ENCODE data around the gene OSBPL10.
"Not testable (repeated sequence)": the region's sequence is repeated elsewhere in the genome, so short reads cannot be mapped to it uniquely, and the experiment has no call there.

OSBPL10 gene

DNA sequence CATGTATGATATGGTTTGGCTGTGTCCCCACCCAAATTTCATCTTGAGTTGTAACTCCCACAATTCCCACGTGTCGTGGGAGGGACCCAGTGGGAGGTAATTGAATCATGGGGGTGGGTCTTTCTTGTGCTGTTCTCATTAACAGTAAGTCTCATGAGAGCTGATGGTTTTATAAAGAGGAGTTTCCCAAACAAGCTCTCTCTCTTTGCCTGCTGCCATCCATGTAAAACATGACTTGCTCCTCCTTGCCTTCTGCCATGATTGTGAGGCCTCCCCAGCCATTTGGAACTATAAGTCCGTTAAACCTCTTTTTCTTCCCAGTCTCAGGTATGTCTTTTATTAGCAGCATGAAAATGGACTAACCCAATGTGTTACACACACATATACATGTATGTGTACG is 291.5 kb downstream of the OSBPL10 start:
- DNase-seq, result not testable (repeated sequence)

DNA sequence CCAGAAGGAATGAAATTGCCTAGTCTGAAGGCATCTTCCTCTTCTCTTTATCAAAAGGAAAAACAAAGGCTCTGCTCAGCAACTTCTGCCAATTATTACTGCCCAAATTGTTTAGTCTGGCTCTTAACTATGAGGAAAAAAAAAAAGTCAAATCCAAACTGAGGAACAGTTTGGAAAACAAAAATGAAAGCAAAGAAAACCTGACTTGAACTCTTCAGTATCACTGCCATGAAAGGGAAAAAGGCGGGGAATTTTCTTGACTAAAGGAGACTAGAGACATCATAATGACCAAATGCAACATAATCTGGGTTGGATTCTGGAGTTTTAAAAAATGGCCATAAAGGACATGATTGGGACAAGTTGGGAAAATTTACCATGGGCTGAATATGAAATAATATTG is 292.1 kb downstream of the OSBPL10 start:
- no peak for DNase-seq

DNA sequence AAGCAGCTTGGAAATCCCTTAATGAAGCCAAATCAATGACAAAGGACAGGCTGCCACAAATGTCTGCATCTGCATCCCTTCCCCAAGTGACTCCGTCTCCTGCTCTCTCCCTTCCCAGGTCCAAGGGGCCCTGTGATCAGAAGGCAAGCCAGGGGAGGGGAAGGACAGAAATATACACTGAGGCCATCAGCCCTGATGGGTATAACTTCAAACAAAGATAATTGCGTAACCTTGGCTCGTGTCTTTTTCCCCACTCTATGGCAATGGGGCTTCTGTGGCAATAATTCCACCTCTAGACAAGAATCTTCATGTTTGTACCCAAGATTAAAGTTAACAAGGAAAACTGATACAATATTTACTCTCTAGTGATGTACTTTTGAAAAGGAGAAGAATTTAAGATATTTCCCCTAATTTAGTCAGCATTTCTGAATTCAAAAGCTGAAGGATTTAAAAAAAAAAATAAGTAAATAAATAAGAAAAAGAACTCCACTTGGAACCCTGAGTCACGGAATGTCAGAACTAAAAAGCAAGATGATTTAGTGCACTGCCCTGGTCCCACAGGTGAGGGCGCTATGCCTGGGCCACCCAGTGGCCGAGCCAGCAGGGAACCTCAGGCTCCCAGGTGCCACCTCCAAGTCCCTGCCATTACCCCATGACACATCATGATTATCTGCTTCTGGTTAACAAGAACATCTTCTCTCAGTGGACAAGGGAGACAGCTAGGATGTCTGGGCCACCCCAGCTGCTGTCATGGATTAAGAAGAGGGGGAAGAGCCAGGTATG is 293.9 kb downstream of the OSBPL10 start:
- DNase-seq, result no peak

DNA sequence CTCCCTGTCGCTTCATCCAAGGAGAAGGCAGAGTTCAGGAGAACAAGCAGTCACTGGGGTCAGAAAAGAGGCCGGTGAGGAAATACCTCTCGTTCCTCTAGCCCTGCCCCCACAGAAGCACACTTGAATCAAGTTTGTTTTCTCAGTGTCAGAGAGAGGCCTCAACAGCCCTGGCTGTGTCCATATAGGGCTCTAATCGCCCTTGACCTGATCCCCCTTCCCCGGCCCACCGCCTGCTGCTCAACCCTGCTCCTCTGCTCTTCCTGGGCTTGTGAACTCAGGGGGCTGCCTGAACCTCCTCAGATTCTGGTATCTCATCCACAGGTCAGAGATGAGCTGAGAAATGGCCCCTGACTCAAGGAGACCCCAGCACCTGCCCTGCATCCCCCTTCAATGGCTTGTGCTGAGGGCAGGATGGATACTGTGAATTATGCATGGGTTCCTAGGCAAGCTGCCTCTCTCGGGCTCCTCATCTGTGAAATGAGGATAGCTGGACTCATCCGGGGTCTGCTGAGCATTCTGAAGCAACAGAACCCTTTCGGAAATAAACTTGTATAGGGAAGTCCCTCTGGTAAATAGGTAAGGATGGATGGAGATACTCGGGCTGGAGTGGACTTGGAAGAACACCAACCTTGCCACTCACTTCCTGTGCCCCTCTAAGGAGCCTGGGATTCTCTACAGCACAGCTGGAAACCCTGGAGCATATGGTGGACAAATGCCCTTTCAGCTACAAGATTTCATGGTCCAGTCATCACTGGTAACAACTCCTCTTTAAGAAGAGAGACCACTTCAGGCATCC is 300.8 kb downstream of the OSBPL10 start:
- DNase-seq, result no peak

DNA sequence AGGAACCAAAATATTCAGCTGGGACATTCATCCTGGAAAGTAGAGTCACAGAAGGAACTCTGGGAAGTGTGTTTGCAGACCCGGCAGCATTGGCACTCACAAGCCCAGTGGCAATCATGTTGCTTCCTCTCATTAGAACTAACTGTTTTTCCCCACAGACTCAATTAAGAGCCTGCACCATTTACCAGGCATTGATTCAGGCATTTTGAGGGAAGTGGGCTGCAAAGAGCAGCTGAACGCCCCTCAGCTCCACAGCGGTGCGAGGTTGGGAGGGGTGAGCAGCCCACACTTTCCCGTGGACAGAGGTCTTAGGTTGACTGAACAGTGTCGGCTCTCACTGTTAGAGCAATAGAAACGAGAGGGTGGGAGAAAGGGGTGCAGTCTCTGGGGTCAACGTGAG is 304.5 kb downstream of the OSBPL10 start:
- no peak for DNase-seq

DNA sequence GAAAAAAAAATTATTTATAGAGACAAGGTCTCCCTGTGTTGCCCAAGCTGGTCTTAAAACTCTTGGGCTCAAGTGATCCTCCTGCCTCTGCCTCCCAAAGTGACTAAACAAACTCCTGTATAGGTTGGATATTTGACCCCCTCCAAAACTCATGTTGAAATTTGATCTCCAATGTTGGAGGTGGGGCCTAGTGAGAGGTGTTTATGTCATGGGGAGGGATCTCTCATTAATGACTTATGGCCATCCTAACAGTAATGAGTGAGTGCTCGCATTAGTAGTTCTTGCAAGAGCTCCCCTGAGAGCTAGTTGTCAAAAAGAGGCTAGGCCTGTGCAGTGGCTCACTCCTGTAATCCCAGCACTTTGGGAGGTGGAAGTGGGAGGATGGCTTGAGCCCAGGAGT is 307.1 kb downstream of the OSBPL10 start:
- no peak for DNase-seq

DNA sequence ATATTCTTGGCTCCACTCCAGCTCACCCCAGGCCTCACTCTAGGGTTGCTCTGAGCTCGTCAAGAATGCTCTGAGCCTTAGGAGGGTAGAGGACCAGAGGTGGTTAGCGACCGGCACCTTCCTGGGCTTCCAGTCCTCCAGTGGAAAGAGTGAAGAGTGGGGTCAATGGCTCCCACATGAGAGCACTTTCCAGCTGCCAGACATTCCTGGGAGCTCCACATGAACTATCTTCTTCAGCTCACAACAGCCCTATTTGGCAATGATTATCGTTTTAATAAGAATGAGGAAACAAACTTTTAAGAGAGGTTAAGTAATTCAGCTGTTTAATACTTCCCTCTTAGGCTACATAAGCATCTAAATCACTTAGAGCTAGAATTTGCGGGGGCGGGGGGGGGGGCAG is 309.1 kb downstream of the OSBPL10 start:
- no peak for DNase-seq

DNA sequence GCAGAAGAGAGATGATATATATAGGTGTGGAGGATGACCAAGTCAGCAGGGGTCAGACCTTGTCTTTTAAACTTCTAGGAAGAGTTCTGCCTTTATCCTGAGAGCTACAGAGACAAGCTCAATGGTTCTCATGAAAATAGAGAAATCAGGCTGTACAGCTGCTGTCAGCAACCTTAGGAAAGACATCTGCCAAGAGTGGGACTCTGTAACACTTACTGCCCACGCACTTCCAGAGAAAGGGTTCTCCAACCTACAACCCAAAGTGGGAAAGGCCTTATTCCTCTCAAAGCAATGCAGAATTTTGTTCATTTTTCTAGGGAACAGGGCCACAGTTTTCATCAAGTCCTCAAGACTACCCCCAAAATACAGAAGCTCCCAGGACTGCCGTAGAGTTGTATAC is 309.6 kb downstream of the OSBPL10 start:
- no peak for DNase-seq

DNA sequence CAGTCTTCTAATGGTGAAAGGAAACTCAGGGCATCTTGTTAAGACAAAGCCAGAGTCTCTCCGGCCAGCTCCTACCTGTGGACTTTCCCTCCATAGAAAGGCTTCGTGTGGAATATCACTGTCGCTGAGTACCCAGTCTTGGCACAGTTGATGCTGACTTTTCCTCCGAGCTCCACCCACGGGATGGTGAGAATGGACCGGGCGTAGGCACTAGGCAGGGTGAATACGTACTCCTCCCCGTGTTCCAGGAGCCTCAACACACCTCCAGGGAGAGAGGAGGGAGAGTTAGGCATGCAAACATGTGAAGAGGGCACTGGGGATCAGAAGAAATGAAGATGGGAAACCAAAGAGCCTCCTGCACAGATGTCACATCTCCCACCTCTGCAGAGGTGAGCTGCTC is 310.3 kb downstream of the OSBPL10 start:
- DNase-seq, result no peak

DNA sequence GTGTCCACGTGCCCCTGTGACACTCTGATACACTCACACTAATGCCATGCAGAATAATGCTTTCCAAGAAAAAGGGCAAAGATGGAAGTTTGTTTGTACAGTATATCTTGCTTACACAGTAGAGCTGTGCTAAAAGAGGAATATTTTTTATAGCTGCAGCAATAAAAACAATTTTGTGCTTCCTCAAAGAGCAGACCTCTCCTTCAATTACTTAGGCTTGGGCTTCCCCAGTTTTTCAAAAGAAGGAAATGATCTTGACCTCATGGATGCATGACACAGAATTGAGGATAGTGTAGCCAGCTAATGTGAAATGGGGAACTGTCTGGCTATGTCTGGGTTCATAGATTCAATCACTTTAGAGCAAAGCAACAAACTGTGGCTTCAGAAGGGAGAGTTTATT is 310.9 kb downstream of the OSBPL10 start:
- no peak for DNase-seq

DNA sequence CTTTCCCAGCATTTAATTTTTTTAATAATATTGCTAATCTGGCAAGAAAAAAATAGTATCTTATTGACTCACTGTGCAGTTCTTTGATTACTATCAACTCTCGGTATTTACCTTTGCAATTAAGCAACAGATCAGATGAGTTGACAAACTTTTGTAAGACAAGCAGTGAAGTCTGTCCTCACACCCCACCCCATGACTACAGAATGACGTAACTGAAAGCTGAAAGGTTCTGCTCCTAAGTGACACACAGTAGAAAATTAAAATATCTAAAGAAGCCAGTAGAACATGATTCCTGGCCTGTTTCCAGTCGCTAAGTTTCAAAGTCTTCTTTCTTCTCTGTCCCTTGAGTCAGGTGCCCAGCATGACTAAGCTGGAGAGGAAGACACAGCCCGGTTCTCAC is 312.8 kb downstream of the OSBPL10 start:
- DNase-seq, result no peak

DNA sequence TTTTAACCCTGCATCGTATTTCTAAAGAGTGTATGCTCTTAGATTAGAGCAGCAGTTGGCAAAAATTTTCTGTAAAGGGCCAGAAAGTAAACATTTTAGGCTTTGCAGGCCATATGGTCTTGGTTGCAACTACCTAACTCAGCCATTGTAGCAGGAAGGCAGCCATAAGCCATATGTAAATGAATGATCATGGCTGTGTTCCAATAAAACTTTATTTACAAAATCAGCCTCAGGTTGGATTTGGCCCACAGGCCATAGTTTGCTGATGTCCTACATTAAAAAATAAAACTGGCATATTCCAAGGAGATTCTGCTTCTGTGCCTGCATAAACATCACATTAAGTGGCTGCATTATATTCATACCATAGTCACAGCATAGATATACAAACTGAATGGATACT is 313.5 kb downstream of the OSBPL10 start:
- no peak for DNase-seq

DNA sequence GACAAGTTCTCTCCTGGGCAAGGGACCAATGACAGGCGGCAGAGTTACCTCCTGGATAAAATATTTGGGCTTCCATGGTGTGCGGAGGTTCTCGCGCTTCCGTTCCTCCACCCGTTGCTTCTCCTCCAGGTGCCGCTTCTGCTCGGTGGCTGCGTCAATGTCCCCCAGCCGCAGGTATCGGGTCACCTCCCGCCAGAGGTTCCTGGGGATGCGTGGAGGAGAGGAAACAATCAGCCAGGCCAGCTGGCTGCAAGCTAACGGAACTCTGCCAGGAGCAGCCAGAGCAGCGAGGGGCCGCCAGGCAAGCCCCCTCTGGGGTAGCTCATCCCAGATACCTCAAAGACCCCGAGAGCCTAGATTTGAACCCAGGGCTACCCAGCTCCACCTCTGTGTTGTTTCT is 317.0 kb downstream of the OSBPL10 start:
- DNase-seq, result no peak

DNA sequence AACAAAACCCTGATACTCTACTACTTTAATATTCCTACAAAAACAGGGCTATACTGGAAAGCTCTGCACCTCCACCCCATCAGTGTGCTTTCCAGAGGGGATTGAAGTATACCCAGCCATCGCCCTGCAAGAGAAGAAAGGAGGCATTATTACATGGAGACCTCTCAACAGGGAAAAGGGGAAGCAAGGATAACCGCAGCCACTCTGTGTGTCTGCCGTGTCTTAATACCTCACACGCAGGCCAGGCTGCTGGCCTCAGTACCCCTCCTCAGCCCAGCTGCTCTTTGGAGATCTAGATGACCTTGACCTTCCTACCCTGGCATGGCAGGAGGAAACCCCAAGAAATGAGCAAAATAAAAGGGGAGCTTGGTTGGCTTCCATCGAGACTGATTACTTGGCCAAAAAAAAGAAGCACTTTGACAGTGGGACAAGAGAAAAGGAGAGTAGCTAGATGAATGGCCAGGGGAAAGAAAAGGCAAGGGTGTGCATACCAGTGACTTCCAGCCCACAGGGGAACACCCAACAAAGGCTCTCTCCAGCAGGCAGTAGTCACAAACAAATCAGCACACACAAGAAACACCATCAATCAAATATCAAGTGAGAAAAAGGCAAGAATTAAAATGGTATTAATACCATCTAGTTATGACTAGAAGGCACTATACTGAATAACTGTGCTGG is 318.9 kb downstream of the OSBPL10 start:
- DNase-seq, result no peak

DNA sequence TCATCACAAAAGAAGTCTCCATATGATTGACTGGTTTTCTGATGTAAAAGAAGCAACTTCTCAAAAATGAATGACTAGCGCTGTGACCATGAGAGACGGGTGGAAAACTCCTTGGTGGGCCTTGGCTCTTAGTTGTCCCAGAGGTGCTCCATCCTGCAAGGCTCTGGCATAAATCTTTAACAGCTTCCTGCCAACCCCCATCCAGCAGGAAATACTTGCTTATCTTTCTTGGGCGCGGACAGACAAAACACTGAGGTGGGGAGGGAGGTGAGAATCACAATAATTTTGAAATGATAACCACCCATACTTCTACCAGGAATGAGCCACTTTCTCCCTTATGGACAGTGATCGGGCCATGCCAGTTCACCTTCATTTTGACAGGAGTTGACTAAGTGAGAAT is 319.8 kb downstream of the OSBPL10 start:
- no peak for DNase-seq

DNA sequence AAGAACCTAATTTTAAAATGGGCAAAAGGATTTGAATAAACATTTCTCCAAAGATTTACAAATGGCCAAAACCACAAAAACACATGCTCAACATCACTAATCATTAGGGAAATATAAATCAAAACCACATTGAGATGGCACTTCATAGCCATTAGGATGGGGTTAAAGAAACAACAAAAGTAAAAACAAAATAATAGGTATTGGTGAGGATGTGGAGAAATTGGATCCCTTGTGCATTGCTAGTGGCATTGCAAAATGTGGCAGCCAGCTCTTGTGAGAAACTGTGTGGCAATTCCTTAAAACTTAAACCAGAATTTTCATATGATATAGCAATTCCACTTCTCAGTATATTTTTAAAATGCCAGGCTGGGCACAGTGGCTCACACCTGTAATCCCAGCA is 321.8 kb downstream of the OSBPL10 start:
- DNase-seq, result no peak

DNA sequence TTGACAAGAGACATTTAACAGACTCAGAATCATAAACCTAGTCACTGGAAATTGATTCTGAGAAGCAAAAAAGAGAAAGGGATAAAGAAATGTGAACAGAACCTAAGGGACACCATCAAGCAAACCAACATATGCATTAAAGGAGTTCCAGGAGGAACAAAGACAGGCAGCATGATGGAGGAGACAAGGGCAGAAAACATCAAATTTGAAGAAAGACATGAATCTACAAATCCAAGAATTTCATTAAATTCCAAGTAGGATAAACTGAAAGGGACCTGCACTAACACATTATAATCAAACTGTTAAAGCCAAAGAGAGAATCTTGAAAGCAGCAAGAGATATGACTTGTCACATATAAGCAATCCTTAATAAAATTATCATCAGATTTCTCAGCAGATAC is 326.1 kb downstream of the OSBPL10 start:
- no peak for DNase-seq

DNA sequence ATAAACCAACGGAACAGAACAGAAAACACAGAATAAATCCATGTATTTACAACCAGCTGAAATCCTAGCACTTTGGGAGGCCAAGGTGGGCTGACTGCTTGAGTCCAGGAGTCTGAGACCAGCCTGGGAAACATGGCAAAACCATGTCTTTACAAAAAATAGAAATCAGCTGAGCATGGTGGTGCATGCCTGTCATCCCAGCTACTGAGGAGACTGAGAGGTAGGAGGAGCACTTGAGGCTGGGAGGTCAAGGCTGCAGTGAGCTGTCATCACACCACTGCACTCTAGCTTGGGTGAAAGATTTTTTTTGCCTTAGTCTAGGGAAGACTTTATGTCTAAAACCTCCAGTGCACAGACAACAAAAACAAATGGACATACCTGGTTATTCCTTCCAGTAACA is 327.6 kb downstream of the OSBPL10 start:
- no peak for DNase-seq

DNA sequence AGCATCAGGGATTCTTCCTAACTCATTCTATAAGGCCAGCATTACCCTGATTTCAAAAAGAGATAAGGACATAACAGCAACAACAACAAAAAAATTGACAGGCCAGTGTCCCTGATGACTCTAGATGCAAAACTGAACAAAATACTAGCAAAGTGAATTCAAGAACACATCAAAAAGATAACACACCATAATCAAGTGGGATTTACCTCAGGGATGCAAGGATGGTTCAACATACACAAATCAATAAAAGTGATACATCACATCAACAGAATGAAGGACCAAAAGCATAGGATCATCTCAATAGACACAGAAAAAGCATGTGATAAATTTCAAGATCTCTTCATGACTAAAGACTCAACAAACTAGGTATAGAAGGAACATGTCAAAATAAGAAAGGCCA is 328.8 kb downstream of the OSBPL10 start:
- DNase-seq, result no peak

DNA sequence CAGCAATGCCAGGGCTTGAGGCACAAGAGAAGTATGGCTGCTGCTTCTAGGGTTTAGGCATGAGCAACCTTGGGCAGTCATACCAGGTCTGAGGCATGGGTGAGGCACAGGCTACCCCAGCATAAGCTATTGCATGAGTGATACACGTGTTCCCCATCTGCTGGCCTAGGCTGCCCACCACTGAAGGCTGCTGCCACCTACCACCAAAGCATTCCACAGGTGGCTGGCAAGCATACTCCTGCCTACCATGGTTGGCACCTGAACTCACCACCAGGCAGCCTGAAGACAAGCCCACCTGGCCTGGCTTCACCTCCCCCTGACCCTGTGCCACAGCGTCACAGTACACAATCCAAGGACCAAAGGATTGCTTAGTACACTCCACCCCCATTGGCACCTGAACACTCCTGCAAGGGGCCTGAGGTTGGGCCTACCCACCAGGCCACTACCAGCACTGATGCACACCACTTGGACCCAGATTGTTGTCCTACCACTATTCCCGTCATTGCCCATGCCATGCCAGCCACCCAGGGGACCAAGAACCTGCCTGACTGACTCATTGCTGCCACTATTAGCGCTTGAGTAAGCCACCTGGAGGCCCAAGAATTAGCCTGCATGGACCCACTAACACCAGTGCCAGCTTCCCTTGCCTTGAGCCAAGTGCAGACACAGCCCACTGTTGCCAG is 332.6 kb downstream of the OSBPL10 start:
- no peak for DNase-seq

DNA sequence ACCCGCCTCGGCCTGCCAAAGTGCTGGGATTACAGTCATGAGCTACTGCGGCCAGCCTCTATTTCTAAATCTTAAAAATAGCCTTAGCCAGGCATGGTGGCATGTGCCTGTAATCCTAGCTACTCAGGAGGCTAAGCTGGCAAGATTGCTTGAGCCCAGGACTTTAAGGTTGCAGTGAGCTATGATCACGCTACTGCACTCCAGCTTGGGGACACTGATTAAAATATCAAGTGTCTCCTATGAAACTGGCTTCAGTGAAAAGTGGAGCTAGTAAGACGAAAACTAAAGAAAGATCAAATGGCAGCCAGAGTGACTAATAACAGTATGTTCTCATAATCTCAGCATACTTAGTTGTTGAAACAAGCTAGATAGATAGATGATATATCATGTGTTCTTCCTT is 335.8 kb downstream of the OSBPL10 start:
- DNase-seq, result no peak

DNA sequence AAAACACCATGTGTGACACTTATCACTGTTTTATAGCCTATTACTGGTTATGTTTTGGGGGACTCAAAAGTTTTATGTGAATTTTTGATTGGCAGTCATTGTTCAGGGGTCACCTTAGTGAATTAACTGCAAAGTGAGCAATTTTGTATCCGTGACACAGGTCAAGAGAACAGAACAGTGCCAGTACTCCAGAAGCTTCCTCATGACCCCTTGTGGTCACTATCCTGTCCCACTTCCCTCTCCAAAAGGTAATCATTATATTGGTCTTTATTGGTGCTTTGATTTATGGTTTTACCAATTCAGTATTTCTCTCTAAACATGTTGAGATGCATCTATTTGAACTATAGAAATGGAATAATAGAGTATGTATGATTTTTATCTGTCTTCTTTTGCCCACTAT is 341.2 kb downstream of the OSBPL10 start:
- DNase-seq, result no peak

DNA sequence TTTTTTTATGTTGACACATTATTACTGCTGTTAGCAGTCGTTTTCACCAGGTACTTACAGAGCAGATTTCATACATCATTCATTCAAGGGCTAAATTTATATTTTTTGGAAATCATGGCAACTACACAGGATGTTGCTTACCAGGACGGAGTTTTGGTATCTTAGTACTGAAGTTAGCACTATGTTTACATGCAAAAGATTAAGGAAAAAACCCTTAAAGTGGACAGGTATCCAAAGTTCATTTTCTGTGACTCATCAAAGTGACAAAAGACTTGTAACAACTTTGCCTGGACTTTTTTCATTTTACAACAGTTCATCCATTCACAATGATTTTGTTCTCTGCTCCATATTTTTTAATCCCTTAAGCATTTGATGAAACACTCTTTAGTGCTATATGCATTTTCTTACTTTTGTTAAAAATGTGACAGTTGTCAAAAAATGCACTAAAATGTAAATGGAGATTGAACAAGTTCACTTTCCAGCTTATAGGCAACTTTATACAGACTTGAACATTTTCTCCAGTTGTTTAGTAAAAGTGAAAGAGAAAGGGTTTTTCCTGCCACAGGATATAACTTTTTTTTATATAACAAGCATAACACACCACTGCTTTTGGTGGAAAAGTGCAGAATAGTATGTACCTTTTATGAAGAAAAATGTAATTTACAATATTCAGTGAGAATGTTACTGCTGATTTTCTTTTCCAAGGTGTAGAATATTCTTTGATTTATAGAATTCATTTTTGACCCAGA is 344.2 kb downstream of the OSBPL10 start:
- no peak for DNase-seq

Measured in SHP77 (cell line).